ENCODE data around the gene HBEGF. TPM values are rescaled to one million over a fixed set of nuclear protein-coding genes. Genes with fewer than 3 reads are reported as not detected.

Gene HBEGF
- total RNA-seq, 2 donors from 2014 or later: 1.4 to 2.1 TPM

- no peak for TF ChIP-seq CTCF (conservative IDR thresholded peaks at IDR 0.05)
- Mint-ChIP-seq H3K27ac (no peak overlapping the region), H3K27me3 (ENCODE audit: insufficient read depth) (no peaks in the 10 kb centered on the region), H3K9me3 (peaks cover 3% of the 10 kb centered on the region), H3K4me3 (no peak overlapping the region), H3K4me1 (no peaks in the 10 kb centered on the region), H3K36me3 (ENCODE audit: low read depth) (no peaks in the 10 kb centered on the region)
- no peak for DNase-seq
- no peaks in the 10 kb centered on the region for H3K9me3 ChIP-seq (ENCODE audit: control insufficient read depth, low read length)
- H3K27me3 ChIP-seq (ENCODE audit: control insufficient read depth, insufficient read depth, low read length, poor library complexity, severe bottlenecking): no peaks in the 10 kb centered on the region
- H3K36me3 ChIP-seq (ENCODE audit: control insufficient read depth, insufficient read depth, low read length): no peaks in the 10 kb centered on the region
- no peak overlapping the region for H3K4me3 ChIP-seq (ENCODE audit: low read length)
- no peak overlapping the region for H3K9ac ChIP-seq (ENCODE audit: extremely low read depth, low read length, poor library complexity, severe bottlenecking)
- H3K4me1 ChIP-seq (ENCODE audit: control insufficient read depth, insufficient read depth, low read length): no peaks in the 10 kb centered on the region
- no peak overlapping the region for H3K27ac ChIP-seq (ENCODE audit: low read depth, low read length)
These were observed 36.5 kb upstream of the HBEGF start for GRCh38 chr5:140382866-140383265.

- no peaks in the 10 kb centered on the region for H3K9me3 ChIP-seq (ENCODE audit: control insufficient read depth, low read length)
- TF ChIP-seq CTCF (conservative IDR thresholded peaks at IDR 0.05): no peak
- H3K9me3 Mint-ChIP-seq: peaks cover 3% of the 10 kb centered on the region
- no peaks in the 10 kb centered on the region for H3K36me3 Mint-ChIP-seq (ENCODE audit: low read depth)
- no peaks in the 10 kb centered on the region for H3K27me3 Mint-ChIP-seq (ENCODE audit: insufficient read depth)
- WGBS, 2 experiments (ENCODE audit: insufficient coverage in 1 of 2, insufficient read length in 1 of 2): 89 to 100% methylated on average over 1 of the region's 1 CpG
- DNase-seq: no peak
- no peak overlapping the region for H3K9ac ChIP-seq (ENCODE audit: extremely low read depth, low read length, poor library complexity, severe bottlenecking)
- no peak overlapping the region for H3K4me3 ChIP-seq (ENCODE audit: low read length)
- no peaks in the 10 kb centered on the region for H3K36me3 ChIP-seq (ENCODE audit: control insufficient read depth, insufficient read depth, low read length)
- no peak overlapping the region for H3K27ac Mint-ChIP-seq
- H3K4me1 Mint-ChIP-seq: no peaks in the 10 kb centered on the region
- no peak overlapping the region for H3K4me3 Mint-ChIP-seq
- H3K27ac ChIP-seq (ENCODE audit: low read depth, low read length): no peak overlapping the region
- H3K4me1 ChIP-seq (ENCODE audit: control insufficient read depth, insufficient read depth, low read length): no peaks in the 10 kb centered on the region
- no peaks in the 10 kb centered on the region for H3K27me3 ChIP-seq (ENCODE audit: control insufficient read depth, insufficient read depth, low read length, poor library complexity, severe bottlenecking)
These were observed 35.6 kb upstream of the HBEGF start for GRCh38 chr5:140381972-140382371.

- no peak overlapping the region for H3K27ac Mint-ChIP-seq
- WGBS, 2 experiments (ENCODE audit: insufficient coverage in 1 of 2, insufficient read length in 1 of 2): 80 to 83% methylated on average over 1 to 4 of the region's 4 CpGs
These were observed 34.9 kb upstream of the HBEGF start for GRCh38 chr5:140381351-140381750.

More at GRCh38 chr5:140381351-140381750, 34.9 kb upstream of the HBEGF start:
- no peaks in the 10 kb centered on the region for H3K27me3 Mint-ChIP-seq (ENCODE audit: insufficient read depth)
- H3K4me3 Mint-ChIP-seq: no peak overlapping the region
- no peak for TF ChIP-seq CTCF (conservative IDR thresholded peaks at IDR 0.05)
- H3K27ac ChIP-seq (ENCODE audit: low read depth, low read length): no peak overlapping the region
- H3K4me3 ChIP-seq (ENCODE audit: low read length): no peak overlapping the region
- no peaks in the 10 kb centered on the region for H3K36me3 Mint-ChIP-seq (ENCODE audit: low read depth)
- no peak overlapping the region for H3K9ac ChIP-seq (ENCODE audit: extremely low read depth, low read length, poor library complexity, severe bottlenecking)
- H3K9me3 Mint-ChIP-seq: peaks cover 3% of the 10 kb centered on the region
- no peaks in the 10 kb centered on the region for H3K4me1 ChIP-seq (ENCODE audit: control insufficient read depth, insufficient read depth, low read length)
- no peaks in the 10 kb centered on the region for H3K9me3 ChIP-seq (ENCODE audit: control insufficient read depth, low read length)
- H3K36me3 ChIP-seq (ENCODE audit: control insufficient read depth, insufficient read depth, low read length): no peaks in the 10 kb centered on the region
- H3K27me3 ChIP-seq (ENCODE audit: control insufficient read depth, insufficient read depth, low read length, poor library complexity, severe bottlenecking): no peaks in the 10 kb centered on the region
- DNase-seq: no peak
- H3K4me1 Mint-ChIP-seq: no peaks in the 10 kb centered on the region
